Testis (tissue), 3 donors: ENCODE results near the gene CTNNA2. TPM values are rescaled to one million over a fixed set of nuclear protein-coding genes. Genes with fewer than 3 reads are reported as not detected.

Experiments used
- DNase-seq: peaks from one replicate; pipeline ENCODE4 v3.0.0-alpha.2; 2019
- H3K27ac ChIP-seq, 2 donors: fragments of 200-600 bp; sonication (generic); one replicate each; pipeline ENCODE4 v1.5.1; 2019
- H3K27me3 ChIP-seq: fragments of 200-600 bp; sonication (generic); one replicate; pipeline ENCODE4 v1.5.1; 2019
- H3K36me3 ChIP-seq: fragments of 200-600 bp; sonication (generic); one replicate; pipeline ENCODE4 v1.5.1; 2017; ENCODE audit warnings: low read depth; ENCODE audit errors: missing control alignments
- H3K4me1 ChIP-seq: fragments of 200-600 bp; sonication (generic); one replicate; pipeline ENCODE4 v1.5.1; 2019
- H3K4me3 ChIP-seq, 2 donors: fragments of 200-600 bp; sonication (generic); one replicate each; pipeline ENCODE4 v1.5.1; 2017 to 2019
- H3K9me3 ChIP-seq: fragments of 200-600 bp; sonication (generic); one replicate; pipeline ENCODE4 v1.5.1; 2017
- POLR2A ChIP-seq: fragments of 450-650 bp; IDR thresholded peaks from one replicate; pipeline ENCODE4 v1.6.1; 2017; ENCODE audit warnings: antibody characterized with exemption, mild to moderate bottlenecking, moderate library complexity
- WGBS, 2 donors: methylation state at CpG; one replicate each; pipeline ENCODE4 v1.1.5; 2018; 5-methylcytosine and 5-hydroxymethylcytosine counted together
- intact Hi-C: fragments of 100-400 bp; cut with DNase I; formaldehyde crosslinking; loops from one replicate; pipeline ENCODE4 v1.15.1; 2023; ENCODE audit warnings: low total_unique reads
- polyA plus RNA-seq: library from polyadenylated mRNA; stranded (reverse); fragments of 350-450 nt; fragmentation: Illumina TruSeq; extraction: RNeasy Lipid Tissue Mini Kit (QIAGEN cat#74804); gene quantifications from one replicate; pipeline ENCODE4 v1.2.3, GENCODE V29; 2014; ENCODE audit warnings: low read depth, low replicate concordance; ENCODE audit not compliant: insufficient read depth
- total RNA-seq, 2 donors: library from RNA; depleted of rRNA; stranded (reverse); fragments of >200 nt; gene quantifications; one replicate each; pipeline ENCODE4 v1.2.3, GENCODE V29; 2016
- TF ChIP-seq, protein P1 (sequence below), 3 experiments: fragments of 450-650 bp in 2 of 3; fragments of 200-600 bp in 1 of 3; sonication (generic) in 1 of 3; IDR thresholded peaks; one replicate each; pipeline ENCODE4 v1.5.1; 2016 to 2019; ENCODE audit warnings: antibody characterized with exemption in 3 of 3, mild to moderate bottlenecking in 2 of 3, moderate library complexity in 1 of 3

The CTNNA2 gene
- total and polyA plus RNA-seq, 3 donors from 2014 or later: 36.8 to 44.5 (median 43.4) TPM

DNA sequence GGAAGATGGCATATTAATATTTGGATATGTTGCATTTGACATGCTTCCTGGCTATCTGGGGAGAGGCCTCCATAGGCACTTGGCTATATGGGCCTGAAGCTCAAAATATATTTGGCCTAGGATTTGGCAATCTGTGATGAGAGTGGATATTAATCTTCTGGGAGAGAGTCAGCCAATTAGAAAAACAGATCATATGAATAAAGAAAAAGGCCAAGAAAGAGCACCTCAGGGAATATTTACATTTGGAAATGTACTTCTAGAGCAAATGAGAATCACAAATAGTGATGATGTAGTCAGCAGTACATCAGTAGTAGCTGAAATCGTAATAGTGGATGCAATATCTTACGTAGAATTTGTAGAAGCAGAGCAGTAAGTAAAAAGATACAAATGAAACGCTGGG is 277.0 kb downstream of the CTNNA2 start:
- WGBS, 2 donors: 65% methylated on average over 3 of the region's 3 CpGs
- Histone ChIP-seq H3K27me3 (no peaks in the 10 kb centered on the region), H3K36me3 (no peaks in the 10 kb centered on the region), H3K4me3 (no peak overlapping the region), H3K9me3 (no peaks in the 10 kb centered on the region), H3K4me1 (no peaks in the 10 kb centered on the region), H3K27ac (no peak overlapping the region)
- DNase-seq: no peak
- intact Hi-C loops: no loop called here
- TF ChIP-seq, protein P1, sequence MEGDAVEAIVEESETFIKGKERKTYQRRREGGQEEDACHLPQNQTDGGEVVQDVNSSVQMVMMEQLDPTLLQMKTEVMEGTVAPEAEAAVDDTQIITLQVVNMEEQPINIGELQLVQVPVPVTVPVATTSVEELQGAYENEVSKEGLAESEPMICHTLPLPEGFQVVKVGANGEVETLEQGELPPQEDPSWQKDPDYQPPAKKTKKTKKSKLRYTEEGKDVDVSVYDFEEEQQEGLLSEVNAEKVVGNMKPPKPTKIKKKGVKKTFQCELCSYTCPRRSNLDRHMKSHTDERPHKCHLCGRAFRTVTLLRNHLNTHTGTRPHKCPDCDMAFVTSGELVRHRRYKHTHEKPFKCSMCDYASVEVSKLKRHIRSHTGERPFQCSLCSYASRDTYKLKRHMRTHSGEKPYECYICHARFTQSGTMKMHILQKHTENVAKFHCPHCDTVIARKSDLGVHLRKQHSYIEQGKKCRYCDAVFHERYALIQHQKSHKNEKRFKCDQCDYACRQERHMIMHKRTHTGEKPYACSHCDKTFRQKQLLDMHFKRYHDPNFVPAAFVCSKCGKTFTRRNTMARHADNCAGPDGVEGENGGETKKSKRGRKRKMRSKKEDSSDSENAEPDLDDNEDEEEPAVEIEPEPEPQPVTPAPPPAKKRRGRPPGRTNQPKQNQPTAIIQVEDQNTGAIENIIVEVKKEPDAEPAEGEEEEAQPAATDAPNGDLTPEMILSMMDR (IDR thresholded peaks at IDR 0.05): no peak
- TF ChIP-seq POLR2A: no peak

DNA sequence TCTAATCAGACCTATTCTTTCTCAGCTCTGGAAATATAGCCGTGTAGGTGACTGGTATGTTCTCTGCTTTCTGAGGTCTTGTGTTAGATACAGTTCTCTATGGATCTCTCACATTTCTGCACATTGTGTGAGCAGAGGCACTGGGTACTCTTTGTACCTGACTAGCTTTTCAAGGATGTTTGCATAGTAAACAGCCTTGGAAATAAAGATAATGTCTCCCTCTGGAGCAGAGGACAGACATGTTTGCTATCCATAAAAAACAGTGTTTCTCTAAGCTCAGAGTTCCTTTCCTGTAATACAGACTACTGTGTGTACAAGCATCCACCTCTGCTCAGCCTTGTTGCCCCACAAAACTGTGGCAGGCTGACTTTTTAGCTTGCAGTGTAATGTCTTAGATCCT is 279.2 kb downstream of the CTNNA2 start:
- Histone ChIP-seq H3K9me3 (no peaks in the 10 kb centered on the region), H3K36me3 (no peaks in the 10 kb centered on the region), H3K4me3 (no peak overlapping the region), H3K27me3 (no peaks in the 10 kb centered on the region), H3K4me1 (no peaks in the 10 kb centered on the region), H3K27ac (no peak overlapping the region)
- no peak for DNase-seq
- intact Hi-C loops: no loop called here
- 53 to 74% methylated on average over 1 of the region's 1 CpG for WGBS, 2 donors
- TF ChIP-seq POLR2A: no peak
- TF ChIP-seq, protein P1 (IDR thresholded peaks at IDR 0.05): no peak

DNA sequence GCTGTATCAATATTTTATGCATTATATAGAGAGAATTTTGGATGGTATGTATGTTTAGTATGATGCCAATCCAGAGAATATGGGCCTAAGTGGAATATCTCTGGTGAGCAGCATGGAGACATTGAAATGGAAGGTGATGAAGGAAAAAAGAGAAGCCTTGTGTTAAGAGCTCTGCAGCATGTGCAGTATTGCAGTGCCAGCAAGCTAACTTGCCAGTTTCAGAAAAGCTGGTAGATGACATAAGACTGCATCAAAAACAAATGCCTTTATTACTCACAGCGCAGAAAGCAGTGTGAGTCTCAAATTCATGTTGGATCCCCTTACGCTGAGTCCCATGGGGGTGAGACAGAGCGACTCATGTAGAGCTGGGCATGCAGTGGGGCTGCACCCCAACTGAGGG is 280.2 kb downstream of the CTNNA2 start:
- H3K4me1 ChIP-seq: no peaks in the 10 kb centered on the region
- no peak overlapping the region for H3K27ac ChIP-seq
- intact Hi-C loops: no loop called here
- no peak overlapping the region for H3K4me3 ChIP-seq
- no peaks in the 10 kb centered on the region for H3K36me3 ChIP-seq
- 96 to 99% methylated on average over 3 of the region's 3 CpGs for WGBS, 2 donors
- TF ChIP-seq, protein P1 (IDR thresholded peaks at IDR 0.05): no peak
- no peak for TF ChIP-seq POLR2A
- DNase-seq: no peak
- no peaks in the 10 kb centered on the region for H3K9me3 ChIP-seq
- no peaks in the 10 kb centered on the region for H3K27me3 ChIP-seq

DNA sequence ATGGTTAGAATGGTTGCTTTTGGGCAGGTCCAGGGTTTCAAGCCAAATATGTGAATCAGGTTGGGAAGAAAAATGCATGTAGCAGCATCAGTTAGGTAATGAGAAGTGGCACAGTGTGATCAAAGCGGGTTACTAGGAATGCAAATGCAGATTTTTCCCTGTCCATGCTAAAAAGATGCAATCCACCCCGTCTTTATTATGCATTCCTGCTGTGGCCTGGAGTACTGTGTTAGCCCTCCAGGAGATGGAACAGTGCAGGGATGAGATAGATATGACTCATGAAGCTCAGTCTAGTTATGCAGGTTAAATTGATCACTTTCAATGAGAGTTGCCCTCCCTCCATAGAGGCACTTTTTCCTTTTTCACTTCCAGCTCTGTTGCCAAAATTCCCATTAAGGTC is 283.8 kb downstream of the CTNNA2 start:
- Histone ChIP-seq H3K36me3 (no peaks in the 10 kb centered on the region), H3K4me1 (no peaks in the 10 kb centered on the region), H3K27me3 (no peaks in the 10 kb centered on the region), H3K4me3 (no peak overlapping the region), H3K9me3 (no peaks in the 10 kb centered on the region), H3K27ac (no peak overlapping the region)
- intact Hi-C loops: no loop called here
- no peak for DNase-seq
- TF ChIP-seq POLR2A: no peak
- TF ChIP-seq, protein P1 (IDR thresholded peaks at IDR 0.05): no peak
- WGBS, 2 donors: 69 to 77% methylated on average over 2 of the region's 2 CpGs

DNA sequence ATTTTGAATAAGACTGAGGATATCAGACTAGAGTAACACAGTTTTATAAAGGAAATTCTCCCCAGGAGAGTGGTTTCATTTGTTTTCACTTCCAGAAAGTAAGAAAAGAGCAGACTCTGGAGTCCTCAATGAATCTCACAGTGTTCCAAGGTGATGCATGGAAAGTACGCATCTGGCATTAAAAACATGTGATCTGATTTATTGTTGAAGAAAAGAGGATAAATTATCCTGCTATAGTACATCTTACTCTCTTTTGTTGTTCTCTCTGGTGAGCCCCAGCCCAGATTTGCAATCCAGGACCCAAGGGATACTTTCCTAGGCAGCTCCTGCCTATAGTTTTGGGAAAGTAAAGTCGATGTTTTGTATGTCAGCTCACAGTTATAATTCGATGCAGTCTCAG is 285.9 kb downstream of the CTNNA2 start:
- TF ChIP-seq, protein P1 (IDR thresholded peaks at IDR 0.05): no peak
- TF ChIP-seq POLR2A: no peak
- H3K27me3 ChIP-seq: no peaks in the 10 kb centered on the region
- no peaks in the 10 kb centered on the region for H3K9me3 ChIP-seq
- H3K4me1 ChIP-seq: no peaks in the 10 kb centered on the region
- no peak overlapping the region for H3K27ac ChIP-seq
- WGBS, 2 donors: 71 to 85% methylated on average over 3 of the region's 3 CpGs
- DNase-seq: no peak
- intact Hi-C loops: no loop called here
- no peaks in the 10 kb centered on the region for H3K36me3 ChIP-seq
- no peak overlapping the region for H3K4me3 ChIP-seq
